Fibroblast of skin of left quadriceps (primary cell): Measurements from ENCODE around the gene TAF11L11.
"Not testable (repeated sequence)": the region's sequence is repeated elsewhere in the genome, so short reads cannot be mapped to it uniquely, and the experiment has no call there.

Source experiments
- DNase-seq, 2 experiments: peaks; one replicate each; pipeline ENCODE4 v3.0.0-alpha.2; 2013; ENCODE audit warnings: low read depth in 2 of 2

TAF11L11 gene

DNA sequence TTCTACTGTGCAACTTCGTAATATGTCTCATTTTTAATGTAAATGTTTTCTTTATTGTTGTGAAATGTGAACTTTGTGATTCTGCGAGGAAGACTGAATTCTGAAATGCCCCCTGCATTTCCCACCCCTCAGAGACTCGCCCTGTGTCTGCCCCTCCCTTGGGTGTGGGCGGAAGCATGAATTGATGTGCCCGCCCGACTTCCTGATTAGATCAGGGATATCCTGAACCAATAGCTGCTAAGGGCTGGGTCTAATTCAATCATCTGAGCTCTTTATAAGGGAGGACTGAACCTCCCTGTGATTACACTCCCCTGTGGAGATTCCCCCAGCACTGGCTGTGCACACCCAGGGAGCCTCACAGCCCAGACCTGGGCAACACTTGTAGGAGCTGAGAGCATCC, at the start of gene TAF11L11:
TAF11L11 (plus strand) TSS at position 304 of the 400 bp plus-strand sequence.
- not testable (repeated sequence) for DNase-seq

DNA sequence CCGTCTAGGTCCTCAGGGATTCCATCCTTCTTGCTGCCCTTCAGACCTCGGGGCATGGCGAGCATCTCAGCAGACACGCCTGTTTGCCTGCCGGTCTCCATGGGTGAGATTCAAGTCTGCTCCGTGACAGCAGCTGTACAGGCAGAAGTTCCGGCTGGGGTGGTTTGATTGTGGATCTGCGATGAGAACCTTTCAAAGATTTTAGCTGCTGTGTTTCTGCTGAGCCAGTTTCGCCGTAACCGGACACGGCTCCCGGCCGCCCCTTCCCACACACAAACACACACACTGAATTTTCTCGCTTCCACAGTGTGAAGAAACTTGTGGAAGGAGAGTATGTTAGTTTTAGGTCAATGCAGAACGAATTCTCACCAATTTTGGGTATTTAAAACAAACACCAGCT, 18.3 kb upstream of the TAF11L11 start, which contains the start of gene TAF11L7:
TAF11L7 (minus strand) TSS at position 101 of the 400 bp plus-strand sequence.
- not testable (repeated sequence) for DNase-seq

DNA sequence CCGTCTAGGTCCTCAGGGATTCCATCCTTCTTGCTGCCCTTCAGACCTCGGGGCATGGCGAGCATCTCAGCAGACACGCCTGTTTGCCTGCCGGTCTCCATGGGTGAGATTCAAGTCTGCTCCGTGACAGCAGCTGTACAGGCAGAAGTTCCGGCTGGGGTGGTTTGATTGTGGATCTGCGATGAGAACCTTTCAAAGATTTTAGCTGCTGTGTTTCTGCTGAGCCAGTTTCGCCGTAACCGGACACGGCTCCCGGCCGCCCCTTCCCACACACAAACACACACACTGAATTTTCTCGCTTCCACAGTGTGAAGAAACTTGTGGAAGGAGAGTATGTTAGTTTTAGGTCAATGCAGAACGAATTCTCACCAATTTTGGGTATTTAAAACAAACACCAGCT, 13.1 kb upstream of the TAF11L11 start, which contains the start of gene TAF11L8:
TAF11L8 (minus strand) TSS at position 101 of the 400 bp plus-strand sequence.
- DNase-seq, result not testable (repeated sequence)

DNA sequence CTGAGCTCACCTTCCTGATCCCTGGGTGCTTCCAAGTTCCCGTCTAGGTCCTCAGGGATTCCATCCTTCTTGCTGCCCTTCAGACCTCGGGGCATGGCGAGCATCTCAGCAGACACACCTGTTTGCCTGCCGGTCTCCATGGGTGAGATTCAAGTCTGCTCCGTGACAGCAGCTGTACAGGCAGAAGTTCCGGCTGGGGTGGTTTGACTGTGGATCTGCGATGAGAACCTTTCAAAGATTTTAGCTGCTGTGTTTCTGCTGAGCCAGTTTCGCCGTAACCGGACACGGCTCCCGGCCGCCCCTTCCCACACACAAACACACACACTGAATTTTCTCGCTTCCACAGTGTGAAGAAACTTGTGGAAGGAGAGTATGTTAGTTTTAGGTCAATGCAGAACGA, 9.7 kb upstream of the TAF11L11 start, which contains the start of gene TAF11L9:
TAF11L9 (minus strand) TSS at position 140 of the 400 bp plus-strand sequence.
- not testable (repeated sequence) for DNase-seq

DNA sequence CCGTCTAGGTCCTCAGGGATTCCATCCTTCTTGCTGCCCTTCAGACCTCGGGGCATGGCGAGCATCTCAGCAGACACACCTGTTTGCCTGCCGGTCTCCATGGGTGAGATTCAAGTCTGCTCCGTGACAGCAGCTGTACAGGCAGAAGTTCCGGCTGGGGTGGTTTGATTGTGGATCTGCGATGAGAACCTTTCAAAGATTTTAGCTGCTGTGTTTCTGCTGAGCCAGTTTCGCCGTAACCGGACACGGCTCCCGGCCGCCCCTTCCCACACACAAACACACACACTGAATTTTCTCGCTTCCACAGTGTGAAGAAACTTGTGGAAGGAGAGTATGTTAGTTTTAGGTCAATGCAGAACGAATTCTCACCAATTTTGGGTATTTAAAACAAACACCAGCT, 6.3 kb upstream of the TAF11L11 start, which contains the start of gene TAF11L10:
TAF11L10 (minus strand) TSS at position 101 of the 400 bp plus-strand sequence.
- DNase-seq, result not testable (repeated sequence)

DNA sequence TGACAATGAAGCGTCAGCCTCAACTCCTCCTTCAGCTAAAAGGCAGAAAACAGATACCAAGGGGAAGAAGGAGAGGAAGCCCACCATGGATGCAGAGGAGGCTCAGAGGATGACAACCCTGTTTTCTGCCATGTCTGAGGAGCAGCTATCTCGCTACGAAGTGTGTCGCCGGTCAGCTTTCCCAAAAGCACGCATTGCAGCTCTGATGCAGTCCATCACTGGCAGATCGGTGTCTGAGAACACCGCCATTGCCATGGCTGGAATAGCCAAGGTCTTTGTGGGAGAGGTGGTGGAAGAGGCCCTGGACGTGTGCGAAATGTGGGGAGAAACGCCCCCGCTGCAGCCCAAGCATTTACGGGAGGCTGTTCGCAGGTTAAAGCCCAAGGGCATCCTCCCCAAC, 968 bp downstream of the TAF11L11 start:
- no peak for DNase-seq

DNA sequence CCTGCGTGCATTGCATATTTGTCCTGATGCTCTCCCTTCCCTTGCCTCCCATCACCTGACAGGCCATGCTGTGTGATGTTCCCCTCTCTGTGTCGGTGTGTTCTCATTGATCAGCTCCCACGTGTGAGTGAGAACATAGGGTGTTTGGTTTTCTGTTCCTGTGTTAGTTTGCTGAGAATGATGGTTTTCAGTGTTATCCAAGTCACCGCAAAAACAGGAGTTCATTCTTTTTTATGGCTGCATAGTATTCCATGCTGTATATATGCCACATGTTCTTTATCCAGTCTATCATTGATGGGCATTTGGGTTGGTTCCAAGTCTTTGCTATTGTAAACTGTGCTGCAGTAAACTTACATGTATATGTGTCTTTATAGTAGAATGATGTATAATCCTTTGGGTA, 3.5 kb downstream of the TAF11L11 start:
- not testable (repeated sequence) for DNase-seq

DNA sequence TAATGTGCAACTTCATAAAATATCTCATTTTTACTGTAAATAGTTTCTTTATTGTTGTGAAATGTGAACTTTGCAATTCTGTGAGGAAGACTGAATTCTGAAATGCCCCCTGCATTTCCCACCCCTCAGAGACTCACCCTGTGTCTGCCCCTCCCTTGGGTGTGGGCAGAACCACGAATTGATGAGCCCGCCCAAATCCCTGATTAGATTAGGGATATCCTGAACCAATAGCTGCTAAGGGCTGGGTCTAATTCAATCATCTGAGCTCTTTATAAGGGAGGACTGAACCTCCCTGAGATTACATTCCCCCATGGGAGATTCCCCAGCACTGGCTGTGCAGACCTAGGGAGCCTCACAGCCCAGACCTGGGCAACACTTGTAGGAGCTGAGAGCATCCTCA, 6.1 kb downstream of the TAF11L11 start, which contains the start of gene TAF11L12:
TAF11L12 (plus strand) TSS at position 301 of the 400 bp plus-strand sequence.
- not testable (repeated sequence) for DNase-seq

DNA sequence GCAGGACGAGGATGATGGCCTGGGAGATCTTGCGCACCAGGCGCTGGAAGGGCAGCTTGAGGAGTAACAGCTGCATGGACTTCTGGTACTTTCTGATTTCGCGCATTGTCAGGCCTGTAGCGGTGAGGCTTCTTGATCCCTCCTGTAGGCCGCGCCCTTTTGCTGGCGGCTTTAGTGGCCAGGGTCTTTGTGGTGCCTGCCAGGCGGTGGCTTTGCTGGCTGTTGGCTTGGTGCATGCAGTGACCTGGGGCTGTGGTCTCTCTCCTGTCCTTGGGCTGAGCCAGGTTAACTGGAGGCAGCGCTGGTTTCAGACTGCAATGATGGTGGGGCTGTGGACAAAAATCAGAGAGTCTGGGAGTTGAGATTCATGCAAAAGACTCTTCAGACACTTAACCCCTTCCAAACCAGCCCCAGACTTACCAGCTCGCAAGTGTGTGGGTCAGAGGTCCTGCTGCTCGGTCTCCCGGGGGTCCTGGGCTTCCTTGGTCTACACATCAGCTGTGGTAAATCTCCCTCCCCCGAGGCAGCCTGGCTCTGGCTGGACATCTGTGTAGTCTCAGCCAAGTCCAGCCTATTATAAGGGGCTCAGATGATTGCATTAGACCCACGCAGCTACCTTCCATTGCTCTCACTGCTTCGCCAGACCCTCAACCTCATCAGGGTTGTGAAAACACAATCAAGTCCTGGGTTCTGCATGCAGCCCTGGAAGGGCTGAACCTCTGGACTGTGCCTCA, 11.1 kb downstream of the TAF11L11 start:
- DNase-seq, result no peak

DNA sequence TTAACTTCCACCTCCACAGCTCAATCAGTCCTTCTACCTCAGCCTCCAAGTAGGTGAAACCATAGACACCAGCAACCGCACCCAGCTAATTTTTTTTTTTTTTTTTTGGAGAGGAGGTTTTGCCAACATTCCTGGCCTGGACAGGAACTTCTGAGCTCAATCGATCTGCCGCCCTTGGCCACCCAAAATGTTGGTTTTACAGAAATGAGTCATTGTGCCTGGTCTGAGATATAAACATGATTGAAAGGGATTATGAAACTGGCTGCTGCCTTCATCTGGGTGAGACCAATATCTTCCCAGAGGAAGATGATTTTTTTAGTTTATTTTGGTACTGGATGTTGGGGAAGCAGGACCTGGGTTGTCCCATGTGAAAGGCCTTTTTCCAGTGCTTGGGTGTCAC, 15.4 kb downstream of the TAF11L11 start:
- DNase-seq, result no peak

DNA sequence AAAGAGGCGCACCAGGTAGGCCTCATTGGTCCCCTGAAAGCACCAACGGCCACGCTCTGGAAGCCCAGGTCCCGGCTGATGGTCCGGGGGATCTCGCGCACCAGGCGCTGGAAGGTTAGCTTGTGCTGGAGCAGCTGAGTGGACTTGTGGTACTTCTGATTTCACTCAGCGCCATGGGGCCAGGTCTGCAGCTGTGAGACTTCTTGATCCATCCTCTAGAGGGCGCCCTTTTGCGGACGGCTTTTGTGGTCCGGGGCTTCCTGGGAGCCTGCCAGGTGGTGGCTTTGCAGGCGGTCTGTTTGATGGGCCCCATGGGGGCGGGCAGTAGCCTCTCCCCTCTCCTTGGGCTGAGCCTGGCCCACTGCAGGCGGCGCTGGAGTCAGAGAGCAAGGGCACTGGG, 16.6 kb downstream of the TAF11L11 start:
- DNase-seq, result no peak

DNA sequence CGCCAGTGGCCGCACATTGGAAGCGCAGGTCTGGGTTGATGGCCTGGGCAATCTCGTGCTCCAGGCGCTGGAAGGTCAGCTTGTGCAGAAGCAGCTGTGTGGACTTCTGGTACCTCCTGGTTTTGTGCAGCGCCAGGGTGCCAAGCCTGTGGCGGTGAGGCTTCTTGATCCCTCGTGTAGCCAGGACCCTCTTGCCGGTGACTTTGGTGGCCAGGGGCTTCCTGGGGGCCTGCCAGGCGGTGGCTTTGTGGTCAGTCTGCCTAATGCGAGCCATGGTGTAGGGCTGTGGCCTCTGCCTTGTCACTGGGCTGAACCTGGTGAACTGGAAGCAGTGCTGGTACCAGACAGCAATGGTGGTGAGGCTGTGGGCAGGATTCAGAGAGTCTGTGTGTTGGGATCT, 21.7 kb downstream of the TAF11L11 start:
- no peak for DNase-seq

DNA sequence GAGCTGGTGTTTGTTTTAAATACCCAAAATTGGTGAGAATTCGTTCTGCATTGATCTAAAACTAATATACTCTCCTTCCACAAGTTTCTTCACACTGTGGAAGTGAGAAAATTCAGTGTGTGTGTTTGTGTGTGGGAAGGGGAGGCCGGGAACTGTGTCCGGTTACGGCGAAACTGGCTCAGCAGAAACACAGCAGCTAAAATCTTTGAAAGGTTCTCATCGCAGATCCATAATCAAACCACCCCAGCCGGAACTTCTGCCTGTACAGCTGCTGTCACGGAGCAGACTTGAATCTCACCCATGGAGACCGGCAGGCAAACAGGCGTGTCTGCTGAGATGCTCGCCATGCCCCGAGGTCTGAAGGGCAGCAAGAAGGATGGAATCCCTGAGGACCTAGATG, 27.8 kb downstream of the TAF11L11 start, which contains the start of gene TAF11L13:
TAF11L13 (plus strand) TSS at position 301 of the 400 bp plus-strand sequence.
- not testable (repeated sequence) for DNase-seq

DNA sequence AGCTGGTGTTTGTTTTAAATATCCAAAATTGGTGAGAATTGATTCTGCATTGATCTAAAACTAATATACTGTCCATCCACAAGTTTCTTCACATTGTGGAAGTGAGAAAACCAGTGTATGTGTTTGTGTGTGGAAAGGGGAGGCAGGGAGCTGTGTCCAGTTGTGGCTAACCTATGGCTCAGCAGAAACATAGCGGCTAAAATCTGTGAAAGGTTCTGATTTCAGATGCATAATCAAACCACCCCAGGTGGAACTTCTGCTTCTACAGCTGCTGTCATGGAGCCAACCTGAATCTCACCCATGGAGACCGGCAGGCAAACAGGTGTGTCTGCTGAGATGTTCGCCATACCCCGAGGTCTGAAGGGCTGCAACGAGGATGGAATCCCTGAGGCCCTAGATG, 30.2 kb downstream of the TAF11L11 start, which contains the start of gene TAF11L14:
TAF11L14 (plus strand) TSS at position 301 of the 400 bp plus-strand sequence.
- no peak for DNase-seq

DNA sequence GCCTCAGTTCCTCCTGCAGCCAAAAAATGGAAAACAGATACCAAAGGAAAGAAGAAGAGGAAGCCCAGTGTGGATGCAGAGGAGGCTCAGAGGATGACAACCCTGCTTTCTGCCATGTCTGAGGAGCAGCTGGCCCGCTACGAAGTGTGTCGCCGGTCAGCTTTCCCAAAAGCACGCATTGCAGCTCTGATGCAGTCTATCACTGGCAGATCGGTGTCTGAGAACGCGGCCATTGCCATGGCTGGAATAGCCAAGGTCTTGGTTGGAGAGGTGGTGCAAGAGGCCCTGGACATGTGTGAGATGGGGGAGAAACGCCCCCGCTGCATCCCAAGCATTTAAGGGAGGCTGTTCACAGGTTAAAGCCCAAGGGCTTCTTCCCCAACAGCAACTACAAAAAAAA, 45.2 kb downstream of the TAF11L11 start:
- DNase-seq, result not testable (repeated sequence)

DNA sequence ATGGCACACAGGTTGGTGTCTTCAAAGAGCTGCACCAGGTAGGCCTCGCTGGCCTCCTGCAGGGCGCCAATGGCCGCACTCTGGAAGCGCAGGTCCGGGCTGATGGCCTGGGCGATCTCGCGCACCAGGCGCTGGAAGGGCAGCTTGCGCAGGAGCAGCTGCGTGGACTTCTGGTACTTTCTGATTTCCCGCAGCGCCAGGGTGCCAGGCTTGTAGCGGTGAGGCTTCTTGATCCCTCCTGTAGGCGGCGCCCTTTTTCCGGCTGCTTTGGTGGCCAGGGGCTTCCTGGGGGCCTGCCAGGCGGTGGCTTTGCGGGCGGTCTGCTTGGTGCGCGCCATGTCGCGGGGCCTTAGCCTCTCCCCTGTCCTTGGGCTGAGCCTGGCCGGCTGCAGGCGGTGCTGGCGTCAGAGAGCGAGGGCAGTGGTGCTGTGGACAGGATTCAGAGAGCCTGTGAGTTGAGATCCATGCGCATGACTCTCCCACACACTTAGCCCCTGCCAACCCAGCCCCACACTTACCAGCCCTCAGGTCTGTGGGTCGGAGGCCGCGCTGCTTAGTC, 51.3 kb downstream of the TAF11L11 start:
- DNase-seq, result not testable (repeated sequence)
